H9 (cell line): Measurements from ENCODE around the gene FAM32A. TPM values are rescaled to one million over a fixed set of nuclear protein-coding genes. Genes with fewer than 3 reads are reported as not detected.

ENCODE experiments used
- DNase-seq: peaks from one replicate; pipeline ENCODE4 v3.0.0-alpha.2; 2017
- H2AFZ ChIP-seq: one replicate; pipeline ENCODE4 v1.6.1; 2013; ENCODE audit warnings: mild to moderate bottlenecking, low read length, control low read depth, moderate library complexity
- H2AK5ac ChIP-seq: 2 replicates; pipeline ENCODE4 v1.6.1; 2013; ENCODE audit warnings: low read length, control low read depth, mixed read lengths; ENCODE audit not compliant: insufficient read length
- H2BK120ac ChIP-seq: one replicate; pipeline ENCODE4 v1.6.1; 2013; ENCODE audit warnings: low read depth, mild to moderate bottlenecking, low read length, control low read depth, inconsistent platforms; ENCODE audit not compliant: poor library complexity, severe bottlenecking
- H2BK12ac ChIP-seq: 2 replicates; pipeline ENCODE4 v1.6.1; 2013; ENCODE audit warnings: low read length, control low read depth, mixed read lengths, low read depth; ENCODE audit not compliant: insufficient read length
- H2BK15ac ChIP-seq: 2 replicates; pipeline ENCODE4 v1.6.1; 2013; ENCODE audit warnings: low read depth, low read length, control low read depth
- H2BK20ac ChIP-seq: one replicate; pipeline ENCODE4 v1.6.1; 2013; ENCODE audit warnings: low read depth, mild to moderate bottlenecking, low read length, control low read depth, inconsistent platforms; ENCODE audit not compliant: poor library complexity, severe bottlenecking
- H2BK5ac ChIP-seq: 2 replicates; pipeline ENCODE4 v1.6.1; 2013; ENCODE audit warnings: low read length, control low read depth, mixed read lengths; ENCODE audit not compliant: insufficient read length
- H3K14ac ChIP-seq: 2 replicates; pipeline ENCODE4 v1.6.1; 2013; ENCODE audit warnings: low read length, control low read depth; ENCODE audit not compliant: insufficient read depth
- H3K18ac ChIP-seq: 2 replicates; pipeline ENCODE4 v1.6.1; 2013; ENCODE audit warnings: low read depth, mild to moderate bottlenecking, mixed read lengths, low read length, control low read depth; ENCODE audit not compliant: insufficient read length
- H3K23ac ChIP-seq: 2 replicates; pipeline ENCODE4 v1.6.1; 2013; ENCODE audit warnings: low read length, control low read depth, mixed read lengths, low read depth; ENCODE audit not compliant: insufficient read length
- H3K23me2 ChIP-seq: 2 replicates; pipeline ENCODE4 v1.6.1; 2013; ENCODE audit warnings: low read depth, mild to moderate bottlenecking, mixed read lengths, low read length, control low read depth; ENCODE audit not compliant: insufficient read length, poor library complexity, severe bottlenecking
- H3K27ac ChIP-seq: 2 replicates; pipeline ENCODE4 v1.5.1; 2013; ENCODE audit warnings: low read length, control low read depth, mixed read lengths, low read depth; ENCODE audit not compliant: insufficient read length
- H3K27me3 ChIP-seq: 2 replicates; pipeline ENCODE4 v1.6.1; 2013; ENCODE audit warnings: low read length, control low read depth, inconsistent platforms; ENCODE audit not compliant: insufficient read depth
- H3K4ac ChIP-seq: 2 replicates; pipeline ENCODE4 v1.6.1; 2013; ENCODE audit warnings: low read depth, mild to moderate bottlenecking, control low read depth, inconsistent platforms, low read length, moderate library complexity
- H3K4me1 ChIP-seq: 2 replicates; pipeline ENCODE4 v1.6.1; 2013; ENCODE audit warnings: low read length, control low read depth, inconsistent platforms; ENCODE audit not compliant: insufficient read depth
- H3K4me2 ChIP-seq: 2 replicates; pipeline ENCODE4 v1.6.1; 2013; ENCODE audit warnings: low read length, control low read depth, mixed read lengths; ENCODE audit not compliant: insufficient read length, insufficient read depth
- H3K56ac ChIP-seq: 2 replicates; pipeline ENCODE4 v1.6.1; 2013; ENCODE audit warnings: low read depth, mild to moderate bottlenecking, mixed read lengths, low read length, control low read depth; ENCODE audit not compliant: insufficient read length
- H3K79me1 ChIP-seq: 2 replicates; pipeline ENCODE4 v1.6.1; 2013; ENCODE audit warnings: low read depth, mild to moderate bottlenecking, moderate library complexity, low read length, control low read depth, inconsistent platforms; ENCODE audit not compliant: insufficient read depth, poor library complexity, severe bottlenecking
- H3K79me2 ChIP-seq: 2 replicates; pipeline ENCODE4 v1.6.1; 2013; ENCODE audit warnings: low read length, control low read depth, inconsistent platforms; ENCODE audit not compliant: insufficient read depth
- H3K9ac ChIP-seq: 2 replicates; pipeline ENCODE4 v1.6.1; 2013; ENCODE audit warnings: low read length, control low read depth, mixed read lengths; ENCODE audit not compliant: insufficient read length; ENCODE audit errors: extremely low read depth
- H3K9me3 ChIP-seq: one replicate; pipeline ENCODE4 v1.6.1; 2013; ENCODE audit warnings: low read depth, low read length, inconsistent platforms; ENCODE audit not compliant: control insufficient read depth
- H3T11ph ChIP-seq: one replicate; pipeline ENCODE4 v1.6.1; 2013; ENCODE audit warnings: mild to moderate bottlenecking, low read length, control low read depth, inconsistent platforms
- H4K20me1 ChIP-seq: one replicate; pipeline ENCODE4 v1.6.1; 2013; ENCODE audit not compliant: control insufficient read depth, insufficient read length, insufficient read depth
- H4K5ac ChIP-seq: 2 replicates; pipeline ENCODE4 v1.6.1; 2013; ENCODE audit warnings: low read depth, mild to moderate bottlenecking, mixed read lengths, low read length, control low read depth; ENCODE audit not compliant: insufficient read length
- H4K8ac ChIP-seq: replicated peaks from 2 replicates; pipeline ENCODE4 v1.6.1; 2013; ENCODE audit warnings: low read length, control low read depth, mixed read lengths, low read depth; ENCODE audit not compliant: insufficient read length
- H4K91ac ChIP-seq: 2 replicates; pipeline ENCODE4 v1.6.1; 2013; ENCODE audit warnings: low read depth, mild to moderate bottlenecking, moderate library complexity, mixed read lengths, low read length, control low read depth; ENCODE audit not compliant: insufficient read length
- H3K27ac Mint-ChIP-seq, 3 experiments: 2 replicates in 2 of 3; 3 replicates in 1 of 3; pipeline ENCODE4 v1.8.0; 2020 to 2021; ENCODE audit warnings: mixed read lengths in 3 of 3, mild to moderate bottlenecking in 1 of 3, moderate library complexity in 1 of 3
- H3K27me3 Mint-ChIP-seq: 2 replicates; pipeline ENCODE4 v1.8.0; 2021; ENCODE audit warnings: low read depth, mild to moderate bottlenecking, moderate library complexity, mixed read lengths
- H3K36me3 Mint-ChIP-seq, 3 experiments: 2 replicates in 2 of 3; 3 replicates in 1 of 3; pipeline ENCODE4 v1.8.0; 2020 to 2021; ENCODE audit warnings: low read depth in 3 of 3, mixed read lengths in 3 of 3; ENCODE audit not compliant: insufficient read depth in 1 of 3
- H3K4me1 Mint-ChIP-seq, 2 experiments: 2 replicates each; pipeline ENCODE4 v1.8.0; 2020; ENCODE audit warnings: mixed read lengths in 2 of 2
- H3K4me3 Mint-ChIP-seq, 2 experiments: 2 replicates in 1 of 2; 3 replicates in 1 of 2; pipeline ENCODE4 v1.8.0; 2020 to 2021; ENCODE audit warnings: mild to moderate bottlenecking in 2 of 2, mixed read lengths in 2 of 2, moderate library complexity in 1 of 2
- H3K9me3 Mint-ChIP-seq, 2 experiments: 2 replicates in 1 of 2; 3 replicates in 1 of 2; pipeline ENCODE4 v1.8.0; 2020; ENCODE audit warnings: mild to moderate bottlenecking in 2 of 2, mixed read lengths in 2 of 2, moderate library complexity in 1 of 2
- WGBS: extraction: QIAGEN DNeasy Blood & Tissue Kit; methylation state at CpG from one replicate; pipeline ENCODE4 v1.1.7; 2013; ENCODE audit warnings: missing lambda C conversion rate, low lambda C conversion rate, mixed read lengths; ENCODE audit not compliant: insufficient read length; ENCODE audit errors: extremely low coverage; 5-methylcytosine and 5-hydroxymethylcytosine counted together
- total RNA-seq: library from RNA; stranded (reverse); gene quantifications from 2 replicates; pipeline ENCODE4 v1.2.1, GENCODE V29; 2021
- TF ChIP-seq, protein P1 (sequence below): fragments of 200-600 bp; sonication (generic); conservative IDR thresholded peaks from 3 replicates; pipeline ENCODE4 v1.8.0; 2021; ENCODE audit warnings: antibody characterized with exemption, mild to moderate bottlenecking

Gene FAM32A
- total RNA-seq, 1 experiment from 2014 or later, result 91.9 TPM

DNA sequence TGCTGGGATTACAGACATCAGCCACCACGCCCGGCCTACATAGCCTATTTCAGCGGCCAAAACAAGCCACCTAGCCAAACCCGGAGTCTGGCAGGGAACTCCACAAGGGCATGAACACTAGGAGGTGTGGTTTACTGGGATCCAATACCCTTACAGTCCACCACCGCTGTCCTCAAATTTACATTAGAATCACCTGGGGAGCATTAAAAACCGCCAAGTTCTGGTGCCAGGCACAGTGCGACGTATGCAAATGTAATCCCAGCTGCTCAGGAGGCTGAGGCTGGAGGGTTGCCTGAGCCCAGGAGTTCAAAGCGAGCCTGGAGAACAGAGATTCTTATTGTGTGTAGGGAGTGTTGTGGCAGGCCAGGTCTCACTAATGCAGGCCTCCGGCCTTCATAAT is 8.3 kb downstream of the FAM32A start:
- Histone ChIP-seq H3K18ac (no peak overlapping the region), H3K4ac (no peak overlapping the region), H2BK20ac (no peak overlapping the region), H4K5ac (no peak overlapping the region), H3K9me3 (no peaks in the 10 kb centered on the region), H3K27me3 (no peaks in the 10 kb centered on the region), H2BK15ac (no peak overlapping the region), H3K23me2 (peaks cover 2% of the 10 kb centered on the region), H2AFZ (no peak overlapping the region), H3K14ac (no peak overlapping the region), H3K56ac (no peak overlapping the region), H4K20me1 (no peaks in the 10 kb centered on the region), H3K4me2 (no peak overlapping the region), H3T11ph (no peak overlapping the region), H3K4me1 (no peaks in the 10 kb centered on the region; the same call in 1 of the 2 replicates), H2BK120ac (no peak overlapping the region), H2BK12ac (no peak overlapping the region), H3K79me1 (no peaks in the 10 kb centered on the region), H3K23ac (no peak overlapping the region), H3K27ac (no peak overlapping the region), H2AK5ac (no peak overlapping the region), H3K9ac (no peak overlapping the region), H3K79me2 (no peaks in the 10 kb centered on the region), H4K91ac (no peak overlapping the region), H4K8ac (no peak overlapping the region), H2BK5ac (no peak overlapping the region)
- peak; percentile 69 for DNase-seq
- Mint-ChIP-seq H3K4me1 (peaks cover 13 to 16% of the 10 kb centered on the region in 2 experiments), H3K36me3 (peaks cover 19 to 39% (median 31%) of the 10 kb centered on the region in 3 experiments; a peak in 6 of 7 replicates), H3K4me3 (peak overlapping the region in 1 of 2 experiments; percentile 44; a peak in 2 of 5 replicates), H3K27ac (peak overlapping the region; percentile 77 to 97 (median 90)), H3K9me3 (no peaks in the 10 kb centered on the region), H3K27me3 (no peaks in the 10 kb centered on the region)
- TF ChIP-seq, protein P1, sequence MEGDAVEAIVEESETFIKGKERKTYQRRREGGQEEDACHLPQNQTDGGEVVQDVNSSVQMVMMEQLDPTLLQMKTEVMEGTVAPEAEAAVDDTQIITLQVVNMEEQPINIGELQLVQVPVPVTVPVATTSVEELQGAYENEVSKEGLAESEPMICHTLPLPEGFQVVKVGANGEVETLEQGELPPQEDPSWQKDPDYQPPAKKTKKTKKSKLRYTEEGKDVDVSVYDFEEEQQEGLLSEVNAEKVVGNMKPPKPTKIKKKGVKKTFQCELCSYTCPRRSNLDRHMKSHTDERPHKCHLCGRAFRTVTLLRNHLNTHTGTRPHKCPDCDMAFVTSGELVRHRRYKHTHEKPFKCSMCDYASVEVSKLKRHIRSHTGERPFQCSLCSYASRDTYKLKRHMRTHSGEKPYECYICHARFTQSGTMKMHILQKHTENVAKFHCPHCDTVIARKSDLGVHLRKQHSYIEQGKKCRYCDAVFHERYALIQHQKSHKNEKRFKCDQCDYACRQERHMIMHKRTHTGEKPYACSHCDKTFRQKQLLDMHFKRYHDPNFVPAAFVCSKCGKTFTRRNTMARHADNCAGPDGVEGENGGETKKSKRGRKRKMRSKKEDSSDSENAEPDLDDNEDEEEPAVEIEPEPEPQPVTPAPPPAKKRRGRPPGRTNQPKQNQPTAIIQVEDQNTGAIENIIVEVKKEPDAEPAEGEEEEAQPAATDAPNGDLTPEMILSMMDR, result no peak
- no CpG with 5 or more reads among the region's 10 CpGs for WGBS
